DND-41 (cell line): ENCODE data around the gene TM9SF4.
A peak's percentile ranks its signal among the peaks of the same experiment; 100 is the strongest.
"Not testable (repeated sequence)": the region's sequence is repeated elsewhere in the genome, so short reads cannot be mapped to it uniquely, and the experiment has no call there.

Source experiments
- ATAC-seq: fragments of 200-7000 bp; cut with Tn5 transposase; 3 replicates; pipeline ENCODE4 v1.9.1; 2021; ENCODE audit warnings: low read depth; ENCODE audit not compliant: insufficient read depth
- DNase-seq: peaks from one replicate; pipeline ENCODE4 v3.0.0-alpha.2; 2020
- H2AFZ ChIP-seq: 2 replicates; pipeline ENCODE4 v1.6.0; 2012; ENCODE audit warnings: low read depth, low read length
- H3K27ac ChIP-seq: 2 replicates; pipeline ENCODE4 v1.5.1; 2012; ENCODE audit warnings: low read length, inconsistent platforms
- H3K27me3 ChIP-seq: fragments of 200-600 bp; sonication (generic); 2 replicates; pipeline ENCODE4 v1.6.0; 2012; ENCODE audit warnings: low read length, mild to moderate bottlenecking, inconsistent platforms; ENCODE audit not compliant: insufficient read depth, poor library complexity
- H3K36me3 ChIP-seq: 2 replicates; pipeline ENCODE4 v1.5.1; 2012; ENCODE audit warnings: low read length, inconsistent platforms; ENCODE audit not compliant: insufficient read depth
- H3K4me1 ChIP-seq: 2 replicates; pipeline ENCODE4 v1.5.1; 2012; ENCODE audit warnings: mild to moderate bottlenecking, low read length; ENCODE audit not compliant: insufficient read depth
- H3K4me2 ChIP-seq: 2 replicates; pipeline ENCODE4 v1.6.0; 2012; ENCODE audit warnings: mild to moderate bottlenecking, moderate library complexity, low read length, inconsistent platforms; ENCODE audit not compliant: insufficient read depth
- H3K4me3 ChIP-seq, 2 experiments: fragments of 200-600 bp in 1 of 2; shearing (Covaris generic) in 1 of 2; 2 replicates each; pipeline ENCODE4 v1.5.1; 2012 to 2016; ENCODE audit warnings: inconsistent platforms in 2 of 2, low read length in 2 of 2, mild to moderate bottlenecking in 2 of 2, low read depth in 1 of 2, moderate library complexity in 1 of 2
- H3K79me2 ChIP-seq: 2 replicates; pipeline ENCODE4 v1.6.0; 2012; ENCODE audit warnings: low read length, inconsistent platforms; ENCODE audit not compliant: insufficient read depth
- H3K9ac ChIP-seq: 2 replicates; pipeline ENCODE4 v1.6.0; 2012; ENCODE audit warnings: low read depth, mild to moderate bottlenecking, inconsistent platforms, low read length, moderate library complexity
- H3K9me3 ChIP-seq: 2 replicates; pipeline ENCODE4 v1.5.1; 2012; ENCODE audit warnings: low read length, moderate library complexity, mild to moderate bottlenecking, inconsistent platforms; ENCODE audit not compliant: insufficient read depth, severe bottlenecking
- H4K20me1 ChIP-seq: 2 replicates; pipeline ENCODE4 v1.6.0; 2012; ENCODE audit warnings: low read length; ENCODE audit not compliant: insufficient read depth
- CTCF ChIP-seq: IDR thresholded peaks from 2 replicates; pipeline ENCODE4 v1.5.1; 2012; ENCODE audit warnings: borderline replicate concordance, low read length, moderate library complexity, mild to moderate bottlenecking; ENCODE audit not compliant: poor library complexity, severe bottlenecking; ENCODE audit errors: extremely low read depth
- EZH2 ChIP-seq: IDR thresholded peaks from 3 replicates; pipeline ENCODE4 v1.6.1; 2012; ENCODE audit warnings: borderline replicate concordance, low read depth, mild to moderate bottlenecking, moderate library complexity, low read length, inconsistent platforms; ENCODE audit not compliant: severe bottlenecking

TM9SF4 gene

GRCh38 chr20:32195581-32195980, 86.1 kb downstream of the TM9SF4 start:
- no peak overlapping the region for H3K4me2 ChIP-seq
- DNase-seq, result no peak
- peaks cover 59% of the 10 kb centered on the region for H4K20me1 ChIP-seq
- peaks cover 76% of the 10 kb centered on the region for H3K36me3 ChIP-seq
- ATAC-seq, result no peak
- no peak overlapping the region for H2AFZ ChIP-seq
- H3K9ac ChIP-seq, result no peak overlapping the region
- H3K27me3 ChIP-seq, result no peaks in the 10 kb centered on the region
- H3K27ac ChIP-seq, result no peak overlapping the region
- H3K9me3 ChIP-seq, result no peaks in the 10 kb centered on the region
- no peak overlapping the region for H3K4me3 ChIP-seq
- peaks cover 5% of the 10 kb centered on the region for H3K4me1 ChIP-seq
- TF ChIP-seq CTCF, result no peak
- TF ChIP-seq EZH2, result no peak
- peaks cover 35% of the 10 kb centered on the region for H3K79me2 ChIP-seq

DNA sequence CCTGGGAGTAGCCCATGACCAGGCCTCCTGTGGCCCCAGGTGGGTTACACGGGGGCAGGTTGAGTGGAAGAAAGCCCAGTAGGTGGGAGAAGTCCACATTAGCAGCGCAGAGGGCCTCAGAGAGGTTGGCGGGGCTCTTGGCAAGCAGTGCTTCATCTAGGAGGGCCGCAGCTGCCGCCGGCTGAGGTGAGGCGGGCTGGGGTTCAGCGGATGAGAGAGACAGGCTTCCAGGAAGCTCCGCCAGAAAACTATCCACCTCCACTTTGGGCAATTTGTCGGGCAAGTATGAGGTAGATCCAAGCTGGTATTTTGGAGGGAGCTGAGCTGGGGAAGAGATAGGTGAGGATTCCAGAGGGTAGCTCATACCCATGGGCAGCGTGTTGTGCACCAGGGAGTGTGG, 87.1 kb downstream of the TM9SF4 start:
- not testable (repeated sequence) for DNase-seq, H3K4me2 ChIP-seq, H3K4me1 ChIP-seq, H2AFZ ChIP-seq, H3K4me3 ChIP-seq, H3K9me3 ChIP-seq, H3K27me3 ChIP-seq, H3K9ac ChIP-seq, H3K27ac ChIP-seq, ATAC-seq
- H3K79me2 ChIP-seq, result peaks cover 46% of the 10 kb centered on the region
- peaks cover 84% of the 10 kb centered on the region for H3K36me3 ChIP-seq
- H4K20me1 ChIP-seq, result peaks cover 65% of the 10 kb centered on the region

DNA sequence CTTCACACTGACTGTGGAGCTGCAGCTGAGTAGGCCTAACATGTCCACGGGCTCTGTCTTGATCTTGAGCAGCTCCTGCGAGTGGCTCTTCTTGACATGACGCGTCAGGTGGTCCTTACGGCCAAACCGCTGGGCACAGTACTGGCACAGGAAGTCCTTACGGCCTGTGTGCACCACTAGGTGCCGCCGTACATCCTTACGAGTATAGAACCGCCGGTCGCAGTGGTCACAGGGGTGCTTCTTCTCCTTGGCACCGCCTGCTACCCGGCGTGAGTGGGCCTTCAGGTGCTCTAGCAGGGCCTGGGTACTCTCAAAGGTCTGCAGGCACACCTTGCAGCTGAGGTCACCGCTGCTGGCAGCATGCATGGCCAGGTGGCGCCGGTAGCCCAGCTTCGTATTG, 87.6 kb downstream of the TM9SF4 start:
- not testable (repeated sequence) for H3K4me1 ChIP-seq, H3K4me2 ChIP-seq, H3K9me3 ChIP-seq, H3K4me3 ChIP-seq, DNase-seq, H2AFZ ChIP-seq, H3K27ac ChIP-seq, H3K9ac ChIP-seq, H3K27me3 ChIP-seq
- H3K79me2 ChIP-seq, result peaks cover 51% of the 10 kb centered on the region
- peaks cover 84% of the 10 kb centered on the region for H3K36me3 ChIP-seq
- 0 out of 3 replicates have a peak, but pooled peaks have one; percentile 15 for ATAC-seq
- peaks cover 66% of the 10 kb centered on the region for H4K20me1 ChIP-seq
- TF ChIP-seq CTCF, result peak; percentile 18

- no peak for ATAC-seq
- Histone ChIP-seq H3K4me1 (peaks cover 9% of the 10 kb centered on the region; the same call in 1 of the 2 replicates), H3K9me3 (no peaks in the 10 kb centered on the region), H4K20me1 (peaks cover 85% of the 10 kb centered on the region), H3K9ac (no peak overlapping the region), H2AFZ (no peak overlapping the region), H3K4me2 (peak overlapping the region; percentile 8; the same call in 1 of the 2 replicates), H3K27me3 (no peaks in the 10 kb centered on the region), H3K36me3 (peaks cover 96% of the 10 kb centered on the region), H3K27ac (no peak overlapping the region), H3K79me2 (peaks cover 69% of the 10 kb centered on the region), H3K4me3 (no peak overlapping the region)
- TF ChIP-seq EZH2 (no peak), CTCF (no peak)
- no peak for DNase-seq
These were observed 89.5 kb downstream of the TM9SF4 start for GRCh38 chr20:32199006-32199405.
